Right ventricle myocardium superior (tissue), 1 donor: ENCODE data around the gene GJA3. TPM values are rescaled to one million over a fixed set of nuclear protein-coding genes. Genes with fewer than 3 reads are reported as not detected.

Experiments used
- ATAC-seq: fragments of 200-7000 bp; cut with Tn5 transposase; one replicate; pipeline ENCODE4 v1.9.1; 2020; ENCODE audit warnings: mild to moderate bottlenecking; ENCODE audit not compliant: poor library complexity
- DNase-seq: peaks from one replicate; pipeline ENCODE4 v3.0.0-alpha.2; 2020
- intact Hi-C: fragments of 100-400 bp; cut with DNase I; formaldehyde crosslinking; loops from one replicate; pipeline ENCODE4 v1.11.2; 2022
- total RNA-seq: library from RNA; stranded (reverse); fragmentation: NEBNext Ultra II Directional; extraction: Animal tissue kit (Norgen Biotek cat#: 25700); gene quantifications from one replicate; pipeline ENCODE4 v1.2.1, GENCODE V29; 2021
- donor health status: DM: no; HTN: yes; CAD: no; lungs with severe emphysema.

GJA3 gene
- total RNA-seq, 1 donor from 2014 or later = 13.9 TPM

GRCh38 chr13:20118268-20119140 is 42.3 kb downstream of the GJA3 start:
- intact Hi-C loops = no loop called here
- peak; percentile 86 for ATAC-seq
- DNase-seq = peak; percentile 62

- intact Hi-C loops = no loop called here
- DNase-seq (no peak), ATAC-seq (no peak)
Observed at GRCh38 chr13:20116213-20116612, 44.6 kb downstream of the GJA3 start.

- DNase-seq (no peak), ATAC-seq (no peak)
- intact Hi-C loops = no loop called here
Observed at GRCh38 chr13:20114066-20114610, 46.7 kb downstream of the GJA3 start.

- no peak for DNase-seq
- intact Hi-C loops = no loop called here
- no peak for ATAC-seq
Observed at GRCh38 chr13:20109037-20109436, 51.8 kb downstream of the GJA3 start.

GRCh38 chr13:20106742-20107141 is 54.1 kb downstream of the GJA3 start:
- intact Hi-C loops = no loop called here
- no peak for ATAC-seq
- no peak for DNase-seq

GRCh38 chr13:20105161-20105689 is 55.6 kb downstream of the GJA3 start:
- ATAC-seq = no peak

GRCh38 chr13:20102525-20103180 is 58.2 kb downstream of the GJA3 start:
- intact Hi-C loops = no loop called here
- ATAC-seq = no peak
- DNase-seq = no peak

More at GRCh38 chr13:20105161-20105689, 55.6 kb downstream of the GJA3 start:
- DNase-seq = no peak
- intact Hi-C loops = no loop called here

GRCh38 chr13:20101467-20102316 is 59.2 kb downstream of the GJA3 start:
- intact Hi-C loops = no loop called here
- no peak for DNase-seq
- ATAC-seq = peak; percentile 12

- ATAC-seq = no peak
- DNase-seq = no peak
- intact Hi-C loops = loop anchor here (10.0 kb wide), 1 partner anchor 65 kb away; the partner anchor contains the start of gene GJA3
Observed at GRCh38 chr13:20099319-20099718, 61.5 kb downstream of the GJA3 start.

GRCh38 chr13:20093951-20094350 is 66.9 kb downstream of the GJA3 start:
- intact Hi-C loops = loop anchor here (10.0 kb wide), 1 partner anchor 71 kb away; the partner anchor contains the start of gene GJA3
- ATAC-seq (no peak), DNase-seq (no peak)

- intact Hi-C loops = loop anchor here (10.0 kb wide), 1 partner anchor 74 kb away; the partner anchor contains the start of gene GJA3
- ATAC-seq (peak; percentile 57), DNase-seq (no peak)
Observed at GRCh38 chr13:20090349-20090748, 70.5 kb downstream of the GJA3 start.

Other genes starting within 250 kb of the GJA3 start
- 48.4 TPM for gene ZMYM2, start 202.3 kb downstream of the GJA3 start, total RNA-seq
- 0.38 TPM for gene GJB2, start 31.9 kb upstream of the GJA3 start, total RNA-seq
- not detected for gene GJB6, start 71.3 kb upstream of the GJA3 start, total RNA-seq